NCI-H187 treated with DMSO at 0.1 percent for 48 hours (cell line): ENCODE results near the gene KRT86.

Experiments used
- DNase-seq: peaks from one replicate; lab custom pipeline; 2025; lab: John Stamatoyannopoulos, UW

KRT86 gene

DNA sequence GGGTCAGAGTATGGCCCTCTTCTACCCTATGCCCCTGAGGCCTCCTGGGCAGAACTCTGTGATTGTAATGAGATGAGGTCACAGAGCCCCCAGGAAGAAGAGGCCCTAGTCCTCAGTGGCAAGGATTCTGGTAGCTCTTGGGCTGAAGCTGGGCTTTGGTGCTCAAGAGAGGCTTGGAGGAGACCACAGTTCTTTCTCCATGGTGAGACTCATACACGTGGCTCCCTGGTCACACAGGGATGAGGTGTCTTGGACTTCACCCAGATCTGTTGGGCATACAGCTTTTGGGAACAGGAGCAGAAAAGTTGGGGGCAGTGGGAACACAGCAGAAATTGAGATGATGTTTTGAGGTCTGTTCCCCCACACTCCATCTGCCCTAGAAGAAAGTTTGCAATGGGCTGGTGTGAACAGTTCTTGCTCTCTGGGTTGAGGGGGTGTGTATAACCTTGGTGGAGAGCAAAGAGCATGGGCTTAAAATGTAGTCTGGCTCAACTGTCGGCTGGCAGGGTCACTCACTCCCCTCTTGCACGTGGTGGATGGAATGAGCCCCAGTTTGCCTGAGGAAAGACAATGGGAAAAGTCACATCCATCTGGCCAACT is at the start of gene KRT86:
Gene KRT86, plus strand, starts transcription at position 125 of the 600 bp plus-strand sequence. CDS start 27,272 bp downstream, outside the sequence.
- no peak for DNase-seq

DNA sequence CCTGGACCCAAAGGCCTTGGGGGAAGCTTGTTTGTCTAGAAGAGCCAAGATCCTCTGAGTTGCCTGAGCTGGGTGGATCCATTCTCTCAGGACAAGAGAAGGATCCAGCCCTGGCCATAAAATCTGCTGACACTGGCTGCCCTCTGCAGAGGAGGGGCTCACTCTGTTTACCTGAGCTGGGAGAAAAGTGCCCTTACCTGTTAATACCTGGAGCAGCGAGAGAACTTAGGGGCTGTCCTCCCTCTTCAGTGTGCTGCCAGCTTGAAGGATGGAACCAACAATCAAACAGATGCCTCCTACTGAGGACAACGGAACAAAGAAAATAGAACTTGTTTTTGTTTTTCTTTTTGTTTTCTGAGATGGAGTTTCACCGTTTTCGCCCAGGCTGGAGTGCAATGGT is 48.7 kb upstream of the KRT86 start:
- DNase-seq: no peak

DNA sequence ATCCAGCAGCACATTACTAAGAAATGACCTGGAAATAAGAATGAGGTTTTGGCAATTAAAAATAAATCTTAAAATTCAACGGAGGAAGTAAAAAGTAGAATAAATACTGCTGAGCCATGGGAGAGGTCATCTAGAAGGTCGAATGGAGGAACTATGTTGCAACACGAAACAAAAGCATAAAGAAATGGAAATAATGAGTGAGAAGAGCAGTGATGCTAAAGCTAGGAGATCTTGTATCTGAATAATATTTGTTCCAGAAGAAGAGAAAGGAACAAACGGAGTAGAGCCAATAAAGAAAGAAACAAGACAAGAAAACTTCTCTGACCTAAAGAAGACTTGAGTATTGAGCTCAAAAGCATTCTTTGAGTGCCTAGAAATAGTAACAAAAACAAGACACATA is 48.0 kb upstream of the KRT86 start:
- no peak for DNase-seq

DNA sequence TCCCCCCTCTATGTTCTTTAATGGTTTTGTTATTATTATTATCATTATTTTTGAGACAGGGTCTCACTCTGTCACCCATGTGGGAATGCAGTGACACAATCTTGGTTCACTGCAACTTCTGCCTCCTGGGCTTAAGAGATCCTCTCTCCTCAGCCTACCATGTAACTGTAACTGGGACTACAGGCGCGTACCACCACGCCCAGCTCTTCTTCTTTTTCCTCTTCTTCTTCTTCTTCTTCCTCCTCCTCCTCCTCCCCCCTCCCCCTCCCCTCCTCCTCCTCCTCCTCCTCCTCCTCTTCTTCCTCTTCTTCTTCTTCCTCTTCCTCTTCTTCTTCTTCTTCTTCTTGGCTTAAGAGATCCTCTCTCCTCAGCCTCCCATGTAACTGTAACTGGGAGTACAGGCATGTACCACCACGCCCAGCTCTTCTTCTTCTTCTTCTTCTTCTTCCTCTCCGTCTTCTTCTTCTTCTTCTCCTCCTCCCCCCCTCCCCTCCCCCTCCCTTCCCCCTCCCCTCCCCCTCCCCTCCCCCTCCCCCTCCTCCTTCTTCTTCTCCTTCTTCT is 46.8 kb upstream of the KRT86 start:
- DNase-seq: no peak

DNA sequence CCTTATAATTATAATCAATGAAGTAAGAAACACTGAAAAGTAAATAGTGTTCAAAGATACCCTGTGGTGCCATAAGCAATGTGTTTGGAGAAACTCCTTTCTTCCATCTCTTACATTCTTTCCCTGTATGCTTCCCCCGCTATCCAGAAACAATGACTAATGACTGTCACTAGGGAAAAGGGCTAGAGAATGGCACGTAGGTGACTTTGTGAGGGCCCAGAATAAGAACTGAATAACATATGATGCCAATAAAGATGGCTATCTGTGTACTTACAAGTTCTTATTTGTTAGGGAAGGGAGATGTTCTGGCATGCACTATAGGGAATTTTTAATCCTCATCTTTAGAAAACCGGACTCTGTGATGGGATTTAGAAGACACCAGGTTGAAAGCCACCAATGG is 46.1 kb upstream of the KRT86 start:
- no peak for DNase-seq

DNA sequence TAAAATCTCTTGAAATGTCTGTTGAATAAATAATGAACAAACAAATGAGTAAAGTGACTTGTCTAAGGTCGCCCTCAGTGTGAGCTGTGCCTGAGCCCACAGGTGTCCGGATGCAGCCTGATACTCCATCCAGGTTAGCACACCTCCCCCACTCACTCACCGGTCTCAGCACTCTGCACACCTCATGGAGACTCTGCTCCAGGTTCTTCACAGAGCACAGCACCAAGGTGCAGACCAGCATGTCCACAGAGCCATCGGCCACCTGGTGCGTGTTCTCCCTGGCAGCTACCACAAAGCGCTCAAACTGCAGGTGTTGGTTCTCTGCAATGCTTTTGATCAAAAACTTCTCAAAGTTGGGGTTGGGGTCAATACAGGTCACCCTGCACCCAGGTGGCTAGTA is 45.5 kb upstream of the KRT86 start:
- DNase-seq: no peak

DNA sequence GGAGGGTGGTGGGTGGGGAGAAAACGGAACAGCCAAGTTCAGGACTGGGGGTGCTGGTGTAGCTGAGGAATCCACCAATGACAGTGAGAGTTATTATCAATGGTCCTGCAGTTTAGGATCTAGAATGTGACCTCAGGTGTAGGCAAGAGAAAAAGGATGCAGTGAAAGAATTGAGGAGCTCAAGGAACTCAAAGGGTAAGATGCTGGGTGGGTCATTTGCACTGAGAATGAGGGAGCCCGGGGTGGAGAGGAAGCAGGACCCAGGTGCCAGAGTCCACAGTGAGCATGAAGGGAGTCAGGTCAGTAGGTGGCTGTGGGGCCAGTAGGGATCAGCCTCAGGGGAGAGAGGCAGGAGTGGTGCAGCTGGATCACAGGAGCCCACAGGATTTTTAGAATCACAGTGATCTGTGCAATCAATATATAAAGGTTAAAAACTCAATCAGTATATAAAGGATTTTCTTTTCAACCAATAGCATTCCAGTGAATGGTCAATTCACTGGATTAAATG is 44.6 kb upstream of the KRT86 start:
- DNase-seq: no peak

DNA sequence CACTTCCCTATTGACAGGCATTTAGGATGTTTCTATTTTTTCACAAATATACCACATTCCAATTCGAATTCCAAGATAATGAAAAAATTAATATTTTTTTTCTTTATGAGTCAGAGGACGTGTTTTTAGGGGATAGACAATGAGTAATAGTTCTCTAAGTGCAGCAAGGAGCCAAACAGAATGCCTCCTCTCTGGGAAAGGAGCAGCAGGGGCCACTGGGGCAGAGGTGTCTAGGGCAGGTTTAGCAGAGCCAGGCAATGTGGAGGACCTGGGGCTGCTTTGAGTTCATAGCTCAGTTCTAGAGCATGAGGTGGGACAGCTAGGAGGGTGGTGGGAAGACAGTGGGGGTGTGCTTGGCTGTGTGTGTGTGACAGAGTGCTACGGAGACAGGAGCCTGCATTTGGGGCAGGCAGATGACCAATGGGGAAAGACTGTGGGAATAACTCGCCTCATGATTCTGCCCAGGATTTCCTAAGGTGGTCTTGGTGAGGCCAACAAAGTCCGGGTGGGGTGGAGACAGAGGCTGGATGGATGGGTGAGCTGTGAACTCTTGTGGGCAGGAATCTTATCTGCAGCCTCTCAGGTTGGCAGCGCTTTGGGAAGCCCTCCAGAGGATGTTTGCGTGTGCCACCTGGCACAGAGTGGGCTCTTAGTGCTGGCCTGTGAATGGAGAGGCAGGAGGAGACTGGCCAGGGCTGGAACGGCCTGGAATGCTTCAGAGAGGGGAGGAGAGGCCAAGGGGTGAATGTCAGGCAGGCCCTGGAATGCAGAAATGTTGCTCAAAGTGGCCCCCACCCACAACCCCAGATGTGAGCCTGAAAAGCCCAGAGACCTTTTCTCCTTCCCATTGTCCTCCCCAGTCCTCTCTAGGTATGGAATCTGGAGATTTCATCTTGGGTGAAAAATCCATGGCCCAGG is 43.8 kb upstream of the KRT86 start:
- no peak for DNase-seq

DNA sequence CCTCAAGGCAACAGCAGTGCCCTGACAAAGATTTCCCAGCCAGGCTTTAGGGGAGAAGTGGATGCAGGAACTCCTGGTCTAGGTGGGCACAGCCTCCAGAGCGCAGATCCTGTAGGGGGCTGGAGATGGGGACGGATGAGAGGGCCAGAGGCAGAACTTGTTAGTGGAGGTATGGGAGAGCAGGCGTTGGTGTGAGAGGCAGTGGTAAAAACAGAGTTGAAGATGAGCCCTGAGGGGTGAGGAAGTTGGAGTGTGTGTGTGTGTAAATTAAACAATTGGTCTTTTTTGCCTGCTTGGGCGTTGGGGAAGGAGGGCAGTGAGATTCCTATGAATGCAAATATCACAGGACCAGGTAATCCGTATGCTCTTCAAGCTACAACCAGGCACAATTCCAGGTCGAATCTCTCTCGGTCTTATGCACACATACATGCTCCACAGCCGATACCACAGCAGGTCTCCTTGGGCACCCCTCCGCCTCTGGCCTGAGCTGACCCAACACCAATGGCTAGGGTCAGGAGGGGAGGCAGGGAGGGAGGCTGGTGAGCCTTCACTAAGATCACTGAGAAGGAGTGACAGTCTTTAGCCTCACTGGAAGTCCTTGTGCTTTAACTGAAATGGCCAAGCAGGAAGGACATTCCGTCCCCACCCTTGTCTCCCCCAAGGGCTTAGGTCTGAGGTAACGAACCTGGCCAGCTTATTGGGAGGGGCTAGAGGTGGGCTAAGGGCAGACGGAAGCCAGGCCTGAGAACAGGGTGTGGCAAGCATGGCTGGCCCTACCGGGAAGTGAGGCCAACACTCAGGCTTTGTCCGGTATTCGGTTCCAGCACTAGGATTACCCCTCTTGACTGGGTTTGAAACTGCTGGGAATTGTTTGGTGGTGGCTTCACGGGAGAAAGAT is 42.9 kb upstream of the KRT86 start:
- DNase-seq: no peak

DNA sequence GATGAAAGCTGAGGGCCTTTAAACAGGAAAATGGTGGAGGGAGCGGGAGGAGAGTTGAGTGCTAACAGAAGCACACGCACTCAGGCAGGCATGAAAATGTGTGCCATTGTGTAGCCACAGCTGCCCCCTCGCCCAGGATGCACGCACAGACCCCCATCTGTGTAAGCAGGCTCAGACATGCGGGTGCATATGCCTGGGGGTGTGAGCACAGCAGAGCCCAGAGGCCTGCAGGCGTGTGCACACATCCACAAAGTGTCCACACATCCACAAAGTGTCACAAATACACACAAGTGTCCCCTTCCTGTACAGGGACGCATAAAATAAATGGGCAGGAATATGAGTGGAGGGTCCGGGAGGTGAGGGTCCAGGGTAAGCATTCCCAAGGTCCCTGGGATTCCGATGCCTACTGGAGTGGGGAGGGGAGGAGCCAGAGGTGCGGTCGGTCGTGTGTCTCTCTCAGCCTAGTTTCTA is 42.2 kb upstream of the KRT86 start:
- no peak for DNase-seq

DNA sequence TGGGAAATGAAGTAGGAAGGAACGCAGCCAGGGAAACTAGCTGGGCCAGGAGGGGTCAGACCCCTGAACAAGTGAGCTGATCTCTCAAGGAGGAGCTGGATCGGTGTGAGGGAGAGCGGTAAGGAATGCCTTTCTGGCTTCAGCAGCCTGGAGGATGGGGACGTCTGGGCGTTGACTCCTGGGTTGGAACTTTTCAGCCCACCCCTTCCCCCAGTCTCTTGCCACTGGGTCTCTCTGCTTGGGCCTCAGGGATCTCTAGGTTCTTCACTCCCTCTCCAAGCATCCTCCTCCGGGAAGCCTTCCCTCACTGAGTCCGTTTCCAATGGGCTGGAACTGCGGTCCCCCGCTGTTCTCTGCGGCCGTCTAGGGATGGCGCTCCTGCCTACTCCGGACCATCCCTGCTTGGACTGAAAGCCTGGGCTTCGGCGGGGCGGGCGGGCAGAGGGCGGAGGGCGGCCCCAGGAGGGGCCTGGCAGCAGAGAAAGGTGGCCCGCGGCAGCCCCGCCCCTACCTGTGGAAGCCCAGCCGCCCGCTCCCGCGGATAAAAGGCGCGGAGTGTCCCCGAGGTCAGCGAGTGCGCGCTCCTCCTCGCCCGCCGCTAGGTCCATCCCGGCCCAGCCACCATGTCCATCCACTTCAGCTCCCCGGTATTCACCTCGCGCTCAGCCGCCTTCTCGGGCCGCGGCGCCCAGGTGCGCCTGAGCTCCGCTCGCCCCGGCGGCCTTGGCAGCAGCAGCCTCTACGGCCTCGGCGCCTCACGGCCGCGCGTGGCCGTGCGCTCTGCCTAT is 41.6 kb upstream of the KRT86 start, which contains the start of gene KRT7:
Gene KRT7, plus strand, starts transcription at position 570 of the 788 bp plus-strand sequence. Its CDS starts 54 bp downstream, at position 624.
- no peak for DNase-seq

DNA sequence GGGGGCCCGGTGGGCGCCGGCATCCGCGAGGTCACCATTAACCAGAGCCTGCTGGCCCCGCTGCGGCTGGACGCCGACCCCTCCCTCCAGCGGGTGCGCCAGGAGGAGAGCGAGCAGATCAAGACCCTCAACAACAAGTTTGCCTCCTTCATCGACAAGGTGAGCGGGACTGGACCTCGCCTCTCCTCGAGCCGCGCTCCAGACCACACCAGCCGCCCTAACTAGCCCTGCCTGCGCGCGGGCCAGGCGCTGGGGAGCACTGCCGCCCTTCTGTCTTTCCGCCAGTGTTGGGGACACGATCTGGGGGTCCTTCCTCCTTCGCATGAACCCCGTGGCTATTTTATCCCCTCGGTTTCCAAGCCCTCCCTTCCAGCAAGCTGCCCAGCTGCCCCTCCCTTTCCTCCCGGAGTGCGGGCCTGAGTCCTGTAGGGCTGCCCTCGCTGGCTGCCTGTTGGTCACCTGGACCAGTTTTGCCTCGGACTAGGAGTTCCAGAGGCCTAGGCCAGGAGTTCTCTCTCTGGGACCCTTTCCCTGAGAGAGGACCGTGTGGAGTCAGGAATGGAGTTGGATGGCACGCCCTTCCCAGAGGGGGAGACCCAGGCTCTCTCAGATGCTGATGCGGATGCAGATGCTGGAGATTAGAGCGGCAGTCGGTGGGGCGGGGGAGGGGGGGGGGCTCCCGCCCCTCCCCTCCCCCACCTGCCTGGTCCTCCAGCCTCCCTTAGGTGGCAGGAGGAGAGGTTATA is 40.8 kb upstream of the KRT86 start:
- no peak for DNase-seq

DNA sequence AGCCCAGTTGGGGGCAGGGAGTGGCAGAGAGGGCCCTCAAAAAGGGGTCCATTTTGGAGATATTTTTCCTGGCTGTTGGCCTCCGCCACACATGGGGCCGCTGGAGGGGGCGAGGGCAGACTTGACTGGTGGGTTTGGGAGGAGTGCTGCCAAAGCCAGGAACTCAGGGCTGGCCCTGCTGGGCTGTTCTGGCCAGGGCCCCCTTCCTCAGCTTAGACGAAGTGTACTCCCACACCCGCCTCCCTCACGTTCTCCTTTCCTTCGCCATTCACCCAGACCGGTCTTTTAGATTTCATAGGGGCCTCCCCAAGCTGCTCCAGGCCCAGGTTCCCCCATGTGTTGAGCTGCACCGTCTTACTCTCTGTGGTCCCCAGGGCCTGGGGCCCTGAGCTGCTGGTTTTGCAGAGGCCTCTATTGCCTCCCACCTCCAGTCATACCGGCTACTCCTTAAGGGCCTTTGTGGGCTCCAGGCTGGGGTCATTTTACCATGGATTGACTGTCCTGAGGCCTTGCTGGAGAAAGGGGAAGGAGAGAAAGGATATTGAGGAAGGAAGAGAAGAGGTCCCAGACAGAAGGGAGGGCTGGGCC is 40.1 kb upstream of the KRT86 start:
- no peak for DNase-seq

DNA sequence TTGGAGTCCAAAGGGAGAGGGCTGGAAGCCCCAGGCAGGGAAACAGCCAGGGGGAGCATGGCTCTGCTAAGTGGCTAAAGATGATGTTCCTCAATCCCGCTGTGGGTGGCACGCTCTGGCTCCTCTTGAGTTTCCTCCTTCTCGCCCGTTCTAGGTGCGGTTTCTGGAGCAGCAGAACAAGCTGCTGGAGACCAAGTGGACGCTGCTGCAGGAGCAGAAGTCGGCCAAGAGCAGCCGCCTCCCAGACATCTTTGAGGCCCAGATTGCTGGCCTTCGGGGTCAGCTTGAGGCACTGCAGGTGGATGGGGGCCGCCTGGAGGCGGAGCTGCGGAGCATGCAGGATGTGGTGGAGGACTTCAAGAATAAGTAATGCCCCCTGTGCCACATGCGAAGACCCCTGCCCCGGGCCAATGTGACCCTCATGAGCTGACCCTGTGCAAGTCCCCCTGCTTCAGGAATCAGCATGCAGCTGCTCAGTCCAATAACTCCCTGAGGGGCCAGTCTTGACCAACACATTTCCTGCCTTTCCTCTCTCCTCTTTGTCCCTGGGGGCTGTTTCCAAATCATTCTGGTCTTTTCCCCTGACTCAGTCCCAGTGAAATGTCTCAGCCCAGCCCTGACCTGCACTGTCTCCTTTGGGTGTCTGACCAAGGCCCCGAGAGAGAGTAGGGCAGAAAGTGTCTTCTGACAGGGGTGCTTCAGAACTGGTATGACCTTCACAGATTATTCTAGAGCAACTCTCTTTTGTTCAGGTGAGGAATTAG is 39.3 kb upstream of the KRT86 start:
- DNase-seq: no peak

DNA sequence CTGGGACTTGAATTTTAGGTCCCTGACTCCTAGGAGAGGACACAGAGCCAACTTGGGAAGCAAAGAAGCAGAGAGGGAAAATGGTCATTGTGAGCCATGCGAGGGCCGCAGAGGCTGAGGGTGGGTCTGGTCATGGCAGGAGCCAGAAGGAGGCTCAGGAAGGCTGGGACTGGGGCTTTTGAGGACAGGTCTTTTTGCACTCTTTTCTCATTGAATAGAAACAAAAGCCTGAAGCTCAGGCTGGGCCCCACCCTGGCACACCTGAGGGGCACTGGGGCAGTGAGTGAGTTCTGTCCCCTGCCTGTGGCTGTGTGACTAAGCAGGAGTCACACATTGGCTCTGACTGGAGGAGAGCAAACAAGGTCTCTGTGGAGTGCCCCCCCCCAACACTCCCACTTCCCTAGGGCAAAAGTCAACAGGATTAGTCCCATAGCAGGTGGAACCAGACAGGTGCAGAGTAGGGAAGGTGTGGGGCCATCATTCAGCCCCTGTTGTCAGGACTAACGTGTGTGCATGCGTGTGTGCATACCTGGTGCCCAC is 38.6 kb upstream of the KRT86 start:
- DNase-seq: no peak

DNA sequence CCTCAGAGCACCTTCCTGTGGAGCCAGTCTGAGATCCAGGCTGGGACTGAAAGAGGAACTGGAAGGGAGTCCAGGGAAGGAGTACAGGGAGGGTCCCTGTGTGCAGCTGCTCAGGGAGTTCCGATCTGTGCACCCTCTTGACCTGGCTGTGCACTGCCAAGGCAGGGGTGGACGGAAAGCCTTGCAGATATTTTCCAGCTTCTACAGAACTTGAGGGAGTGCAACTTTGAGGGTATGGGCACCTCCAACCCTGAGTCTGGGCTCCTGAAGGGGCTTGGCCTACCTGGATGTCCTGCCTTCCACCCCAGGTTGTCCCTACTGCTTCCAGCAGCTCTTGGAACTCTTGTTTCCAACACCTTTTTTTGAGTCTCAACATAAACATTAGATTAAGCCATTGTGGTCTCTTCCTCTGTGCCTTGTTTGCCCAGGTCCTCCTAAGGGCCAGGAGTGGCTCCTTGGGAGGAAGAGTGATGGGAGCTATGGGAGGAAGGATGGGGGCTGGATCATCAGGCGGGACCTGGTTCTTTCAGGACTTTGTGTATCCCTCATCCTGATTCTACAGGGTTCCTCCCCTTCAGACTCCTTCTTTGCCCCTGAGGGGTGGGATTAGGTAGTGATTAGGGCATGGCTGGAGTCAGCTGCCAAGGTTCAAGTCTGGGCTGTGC is 37.9 kb upstream of the KRT86 start:
- DNase-seq: no peak

DNA sequence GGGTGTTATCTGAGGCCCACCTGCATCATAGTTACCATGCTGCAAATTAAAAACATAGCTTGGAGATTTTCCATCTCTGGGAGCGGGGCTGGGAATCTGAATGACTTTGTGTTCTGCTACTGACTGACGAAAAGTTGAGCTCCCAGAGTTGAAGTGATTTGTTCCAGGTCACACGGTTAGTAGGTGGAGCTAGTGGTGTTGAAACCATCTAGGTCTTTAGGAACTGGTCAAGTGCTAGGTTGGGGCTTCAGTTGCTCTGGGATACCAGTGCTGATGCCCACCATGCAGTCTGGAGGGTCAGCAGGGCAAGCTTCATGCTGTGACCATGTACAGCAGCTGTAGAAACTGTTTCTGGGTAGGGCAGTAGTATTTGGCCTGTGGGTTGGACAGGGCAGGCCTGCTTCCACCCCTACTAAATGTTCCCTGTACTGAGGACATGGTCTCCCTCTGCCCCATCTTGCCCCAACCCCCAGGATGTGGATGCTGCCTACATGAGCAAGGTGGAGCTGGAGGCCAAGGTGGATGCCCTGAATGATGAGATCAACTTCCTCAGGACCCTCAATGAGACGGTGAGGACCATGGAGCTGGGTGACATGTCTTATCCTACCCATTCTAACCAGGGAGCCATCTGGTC is 36.1 kb upstream of the KRT86 start:
- no peak for DNase-seq
